ENCODE data around the gene RAET1L. TPM values are rescaled to one million over a fixed set of nuclear protein-coding genes. Genes with fewer than 3 reads are reported as not detected.

RAET1L gene
- total and polyA plus RNA-seq, 2 of the 4 experiments (the other 2 are of a cell fraction) = not detected

- H3K23ac ChIP-seq (ENCODE audit: low read depth, low read length) = no peak overlapping the region
- H4K8ac ChIP-seq (ENCODE audit: low read depth in 2 of 2, low read length in 2 of 2) = no peak overlapping the region
- dilution Hi-C loops (cut with HindIII; ENCODE audit: low sequenced_read_pairs, unreplicated experiment) = no loop called here
- no peak overlapping the region for H3K56ac ChIP-seq (ENCODE audit: extremely low read depth, insufficient read depth, low read length)
- in situ Hi-C loops (cut with MboI; ENCODE audit: low sequenced_read_pairs) = no loop called here
- H3K9ac ChIP-seq (ENCODE audit: low read depth, low read length) = no peak overlapping the region
- H2BK120ac ChIP-seq (ENCODE audit: low read depth, low read length) = no peak overlapping the region
- no peak overlapping the region for H2AK5ac ChIP-seq (ENCODE audit: low read depth, low read length)
- 0 out of 2 replicates have a peak, but pooled peaks cover 2% of the 10 kb centered on the region for H3K9me3 ChIP-seq (ENCODE audit: control insufficient read depth, insufficient read depth, low read length)
- no peak overlapping the region for H4K91ac ChIP-seq (ENCODE audit: insufficient read depth, low read depth, low read length)
- no peak overlapping the region for H3K14ac ChIP-seq (replicated peaks; ENCODE audit: low read depth, low read length)
- no peak overlapping the region for H3K4ac ChIP-seq (ENCODE audit: low read depth, low read length)
- ATAC-seq (ENCODE audit: low read depth) = no peak
- no peak overlapping the region for H3K4me2 ChIP-seq (ENCODE audit: low read depth, low read length)
- no peak overlapping the region for H2BK5ac ChIP-seq (ENCODE audit: low read depth, low read length, poor library complexity, severe bottlenecking)
- ChIA-PET CTCF (no interaction called here), POLR2A (ENCODE audit: unreplicated experiment) (no interaction called here)
- intact Hi-C loops (cut with micrococcal nuclease) = no loop called here
- no peak overlapping the region for H3K4me3 ChIP-seq (ENCODE audit: insufficient read depth, low read depth, low read length)
- H3K27me3 ChIP-seq (ENCODE audit: control insufficient read depth, insufficient read depth, low read length) = peaks cover 58% of the 10 kb centered on the region
- H3K4me1 ChIP-seq (ENCODE audit: control insufficient read depth, insufficient read depth, low read length) = no peaks in the 10 kb centered on the region
- no peak overlapping the region for H4K5ac ChIP-seq (ENCODE audit: low read depth, low read length)
- no peak overlapping the region for H2BK15ac ChIP-seq (ENCODE audit: low read depth, low read length)
- no peak overlapping the region for H3K27ac ChIP-seq (ENCODE audit: insufficient read depth, low read length)
- DNase-seq = no peak
- no TSS peak for BruUV-seq (replicated peaks)
- H3K18ac ChIP-seq (ENCODE audit: low read depth, low read length) = no peak overlapping the region
- no peak for TF ChIP-seq RFX5 (IDR thresholded peaks at IDR 0.05; ENCODE audit: low read depth, low read length)
- no peak for TF ChIP-seq SMC3 (IDR thresholded peaks at IDR 0.05; ENCODE audit: low read depth, low read length)
- no peak for TF ChIP-seq NFE2L2 (IDR thresholded peaks at IDR 0.05; ENCODE audit: low read depth, low read length)
- no peak for TF ChIP-seq MAZ (IDR thresholded peaks at IDR 0.05; ENCODE audit: borderline replicate concordance, low read depth, low read length)
- no peak for TF ChIP-seq CTCF (conservative IDR thresholded peaks at IDR 0.05; ENCODE audit: low read depth, low read length)
- TF ChIP-seq CHD1 (IDR thresholded peaks at IDR 0.05; ENCODE audit: low read depth, low read length) = no peak
- TF ChIP-seq BHLHE40 (IDR thresholded peaks at IDR 0.05; ENCODE audit: low read depth, low read length) = no peak
- no peak for TF ChIP-seq RAD21 (IDR thresholded peaks at IDR 0.05; ENCODE audit: low read length)
- no peak for TF ChIP-seq ELK1 (IDR thresholded peaks at IDR 0.05; ENCODE audit: borderline replicate concordance, low read depth, low read length)
- no peak for TF ChIP-seq USF2 (IDR thresholded peaks at IDR 0.05; ENCODE audit: low read depth, low read length)
- TF ChIP-seq POLR2A (IDR thresholded peaks at IDR 0.05; ENCODE audit: low read depth, low read length) = no peak
- TF ChIP-seq RCOR1 (IDR thresholded peaks at IDR 0.05; ENCODE audit: insufficient replicate concordance, low read length) = no peak
- no peak overlapping the region for H2BK20ac ChIP-seq (ENCODE audit: low read depth, low read length)
- no peak overlapping the region for H2AFZ ChIP-seq (replicated peaks; ENCODE audit: low read length, poor library complexity)
- no peaks in the 10 kb centered on the region for H3K36me3 ChIP-seq (ENCODE audit: control insufficient read depth, insufficient read depth, low read length)
- H4K20me1 ChIP-seq (ENCODE audit: insufficient read depth, low read length) = no peaks in the 10 kb centered on the region
- no peaks in the 10 kb centered on the region for H3K79me1 ChIP-seq (ENCODE audit: low read depth in 1 of 2, low read length in 2 of 2)
- no peak overlapping the region for H2AK9ac ChIP-seq (replicated peaks; ENCODE audit: low read depth, low read length, poor library complexity)
- no peaks in the 10 kb centered on the region for H3K9me1 ChIP-seq (ENCODE audit: insufficient read depth, low read length)
Measured at GRCh38 chr6:149978610-149979009, 46.7 kb downstream of the RAET1L start.

Data from IMR-90 (cell line).